CD14-positive monocyte (primary cell): ENCODE results near the gene DTNB. TPM values are rescaled to one million over a fixed set of nuclear protein-coding genes. Genes with fewer than 3 reads are reported as not detected.

Experiments
- DNase-seq, 3 donors: peaks; one replicate each; pipeline ENCODE4 v3.0.0-alpha.2; 2011 to 2022
- H2AFZ ChIP-seq: 2 replicates; pipeline ENCODE4 v1.6.0; 2012; ENCODE audit warnings: mild to moderate bottlenecking, low read depth, low read length, inconsistent platforms; ENCODE audit not compliant: insufficient read depth, poor library complexity, severe bottlenecking
- H3K27ac ChIP-seq, 2 donors: 1 replicate in 1 of 2; 2 replicates in 1 of 2; pipeline ENCODE4 v1.5.1; 2012 to 2013; ENCODE audit warnings: low read length in 2 of 2, control low read depth in 1 of 2, inconsistent platforms in 1 of 2, low read depth in 1 of 2, mild to moderate bottlenecking in 1 of 2
- H3K27me3 ChIP-seq, 2 donors: one replicate each; pipeline versions ENCODE4 v1.6.0 to v1.6.1; 2011 to 2013; ENCODE audit warnings: low read length in 2 of 2; ENCODE audit not compliant: control insufficient read depth in 2 of 2, insufficient read depth in 2 of 2
- H3K36me3 ChIP-seq, 2 donors: replicated peaks in 1 of 2; 1 replicate in 1 of 2; 2 replicates in 1 of 2; pipeline versions ENCODE4 v1.5.1 to v1.6.1; 2012 to 2013; ENCODE audit warnings: low read length in 2 of 2, control low read depth in 1 of 2, inconsistent platforms in 1 of 2, mild to moderate bottlenecking in 1 of 2; ENCODE audit not compliant: insufficient read depth in 2 of 2, control insufficient read depth in 1 of 2
- H3K4me1 ChIP-seq, 2 donors: 1 replicate in 1 of 2; 2 replicates in 1 of 2; pipeline versions ENCODE4 v1.5.1 to v1.6.1; 2012 to 2013; ENCODE audit warnings: low read length in 2 of 2, control low read depth in 1 of 2, inconsistent platforms in 1 of 2, mild to moderate bottlenecking in 1 of 2, moderate library complexity in 1 of 2; ENCODE audit not compliant: insufficient read depth in 2 of 2, control insufficient read depth in 1 of 2
- H3K4me2 ChIP-seq: replicated peaks from 2 replicates; pipeline ENCODE3; 2012; ENCODE audit warnings: low read length, moderate library complexity, mild to moderate bottlenecking; ENCODE audit not compliant: poor library complexity, severe bottlenecking; ENCODE audit errors: extremely low read depth
- H3K4me3 ChIP-seq, 3 experiments: fragments of 200-600 bp in 1 of 3; sonication (generic) in 1 of 3; replicated peaks in 1 of 3; 1 replicate in 2 of 3; 2 replicates in 1 of 3; pipeline ENCODE4 v1.5.1; 2011 to 2013; ENCODE audit warnings: low read length in 3 of 3, mild to moderate bottlenecking in 3 of 3, control low read depth in 2 of 3, low read depth in 2 of 3, inconsistent platforms in 1 of 3, moderate library complexity in 1 of 3
- H3K79me2 ChIP-seq: 2 replicates; pipeline ENCODE4 v1.6.0; 2012; ENCODE audit warnings: mild to moderate bottlenecking, control low read depth, inconsistent platforms, low read length, moderate library complexity; ENCODE audit not compliant: insufficient read depth
- H3K9ac ChIP-seq: 2 replicates; pipeline ENCODE4 v1.6.0; 2017; ENCODE audit warnings: low read length, mild to moderate bottlenecking; ENCODE audit not compliant: insufficient read depth, poor library complexity, severe bottlenecking
- H3K9me3 ChIP-seq, 2 donors: replicated peaks in 1 of 2; 1 replicate in 1 of 2; 2 replicates in 1 of 2; pipeline versions ENCODE4 v1.5.1 to v1.6.1; 2012 to 2013; ENCODE audit warnings: low read length in 2 of 2, control low read depth in 1 of 2; ENCODE audit not compliant: control insufficient read depth in 1 of 2, insufficient read depth in 1 of 2
- H4K20me1 ChIP-seq: 2 replicates; pipeline ENCODE4 v1.6.0; 2012; ENCODE audit warnings: mild to moderate bottlenecking, low read length, control low read depth, moderate library complexity; ENCODE audit not compliant: insufficient read depth
- H3K27ac Mint-ChIP-seq, 7 donors: one replicate each; pipeline ENCODE4 v1.8.0; 2020; ENCODE audit warnings: mild to moderate bottlenecking in 7 of 7, mixed read lengths in 7 of 7, moderate library complexity in 6 of 7, inconsistent platforms in 2 of 7
- H3K27me3 Mint-ChIP-seq, 3 donors: one replicate each; pipeline ENCODE4 v1.8.0; 2021 to 2022; ENCODE audit warnings: low read depth in 3 of 3, mild to moderate bottlenecking in 3 of 3, mixed read lengths in 3 of 3, moderate library complexity in 3 of 3, inconsistent platforms in 1 of 3
- H3K36me3 Mint-ChIP-seq, 2 donors: one replicate each; pipeline ENCODE4 v1.8.0; 2020; ENCODE audit warnings: mixed read lengths in 2 of 2, inconsistent platforms in 1 of 2, mild to moderate bottlenecking in 1 of 2
- H3K4me1 Mint-ChIP-seq: one replicate; pipeline ENCODE4 v1.8.0; 2020; ENCODE audit warnings: mild to moderate bottlenecking, mixed read lengths
- H3K4me3 Mint-ChIP-seq, 2 donors: one replicate each; pipeline ENCODE4 v1.8.0; 2020; ENCODE audit warnings: mild to moderate bottlenecking in 2 of 2, mixed read lengths in 2 of 2, moderate library complexity in 1 of 2
- H3K9me3 Mint-ChIP-seq, 7 donors: one replicate each; pipeline ENCODE4 v1.8.0; 2020 to 2022; ENCODE audit warnings: mixed read lengths in 7 of 7, mild to moderate bottlenecking in 6 of 7, moderate library complexity in 6 of 7, inconsistent platforms in 2 of 7
- WGBS: methylation state at CpG from one replicate; pipeline ENCODE4 v1.1.5; 2013; ENCODE audit warnings: missing lambda C conversion rate; ENCODE audit not compliant: insufficient coverage; 5-methylcytosine and 5-hydroxymethylcytosine counted together
- intact Hi-C, 2 donors: fragments of 100-400 bp; cut with micrococcal nuclease; formaldehyde crosslinking; loops; one replicate each; pipeline versions ENCODE4 v1.15.0 to v1.15.1; 2023
- polyA plus RNA-seq, 3 donors: library from polyadenylated mRNA; depleted of rRNA in 1 of 3; unstranded in 2 of 3; stranded (reverse) in 1 of 3; fragments of 300-500 nt in 2 of 3; fragments of >200 nt in 1 of 3; fragmentation: Illumina TruSeq in 2 of 3; gene quantifications; 1 replicate in 2 of 3; 2 replicates in 1 of 3; pipeline ENCODE4 v1.2.3, GENCODE V29; 2012 to 2021
- TF ChIP-seq, protein P1 (sequence below): fragments of 200-600 bp; IDR thresholded peaks from one replicate; pipeline ENCODE4 v1.8.0; 2022; ENCODE audit warnings: antibody characterized with exemption, mild to moderate bottlenecking

Gene DTNB
- polyA plus RNA-seq, 3 donors, result 3.0 to 4.2 (median 3.3) TPM

DNA sequence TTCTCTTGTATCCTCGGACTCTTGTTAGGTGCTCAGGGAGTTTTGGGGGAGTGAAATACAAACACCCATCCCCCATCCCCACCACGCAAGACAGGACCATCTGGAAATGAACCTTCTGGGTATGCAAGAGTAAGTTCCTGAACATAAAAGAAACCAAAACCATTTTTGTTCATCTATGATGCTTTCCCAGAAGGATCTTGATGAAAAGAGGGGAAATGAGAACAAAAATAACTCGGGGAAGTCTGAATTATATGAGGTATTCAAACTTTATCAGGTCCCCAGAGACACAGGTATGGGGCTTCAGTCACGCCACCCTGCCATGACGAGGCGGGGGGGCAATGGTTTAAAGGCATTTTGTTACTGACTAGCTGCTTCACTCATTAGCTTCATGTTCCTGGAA, 263.0 kb downstream of the DTNB start:
- TF ChIP-seq, protein P1, sequence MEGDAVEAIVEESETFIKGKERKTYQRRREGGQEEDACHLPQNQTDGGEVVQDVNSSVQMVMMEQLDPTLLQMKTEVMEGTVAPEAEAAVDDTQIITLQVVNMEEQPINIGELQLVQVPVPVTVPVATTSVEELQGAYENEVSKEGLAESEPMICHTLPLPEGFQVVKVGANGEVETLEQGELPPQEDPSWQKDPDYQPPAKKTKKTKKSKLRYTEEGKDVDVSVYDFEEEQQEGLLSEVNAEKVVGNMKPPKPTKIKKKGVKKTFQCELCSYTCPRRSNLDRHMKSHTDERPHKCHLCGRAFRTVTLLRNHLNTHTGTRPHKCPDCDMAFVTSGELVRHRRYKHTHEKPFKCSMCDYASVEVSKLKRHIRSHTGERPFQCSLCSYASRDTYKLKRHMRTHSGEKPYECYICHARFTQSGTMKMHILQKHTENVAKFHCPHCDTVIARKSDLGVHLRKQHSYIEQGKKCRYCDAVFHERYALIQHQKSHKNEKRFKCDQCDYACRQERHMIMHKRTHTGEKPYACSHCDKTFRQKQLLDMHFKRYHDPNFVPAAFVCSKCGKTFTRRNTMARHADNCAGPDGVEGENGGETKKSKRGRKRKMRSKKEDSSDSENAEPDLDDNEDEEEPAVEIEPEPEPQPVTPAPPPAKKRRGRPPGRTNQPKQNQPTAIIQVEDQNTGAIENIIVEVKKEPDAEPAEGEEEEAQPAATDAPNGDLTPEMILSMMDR, result no peak
- H3K4me3 ChIP-seq, result no peak overlapping the region
- no peak overlapping the region for H3K27ac ChIP-seq
- Mint-ChIP-seq H3K4me3 (no peak overlapping the region), H3K4me1 (peaks cover 28% of the 10 kb centered on the region), H3K36me3 (no peaks in the 10 kb centered on the region), H3K27ac (no peak overlapping the region), H3K27me3 (peaks cover 0 to 2% (median under 1%) of the 10 kb centered on the region in 3 donors), H3K9me3 (peaks cover 0 to 4% (median 0%) of the 10 kb centered on the region in 7 donors)
- peaks cover 17 to 24% of the 10 kb centered on the region in 2 donors for H3K4me1 ChIP-seq
- no peak overlapping the region for H3K9ac ChIP-seq
- no peaks in the 10 kb centered on the region for H3K27me3 ChIP-seq
- 0% methylated on average over 1 of the region's 6 CpGs for WGBS
- intact Hi-C loops, result no loop called here
- no peaks in the 10 kb centered on the region for H3K36me3 ChIP-seq
- H4K20me1 ChIP-seq, result no peaks in the 10 kb centered on the region
- H3K9me3 ChIP-seq, result no peaks in the 10 kb centered on the region
- H3K4me2 ChIP-seq, result no peak overlapping the region
- no peak for DNase-seq
- H2AFZ ChIP-seq, result no peak overlapping the region
- H3K79me2 ChIP-seq, result no peaks in the 10 kb centered on the region

DNA sequence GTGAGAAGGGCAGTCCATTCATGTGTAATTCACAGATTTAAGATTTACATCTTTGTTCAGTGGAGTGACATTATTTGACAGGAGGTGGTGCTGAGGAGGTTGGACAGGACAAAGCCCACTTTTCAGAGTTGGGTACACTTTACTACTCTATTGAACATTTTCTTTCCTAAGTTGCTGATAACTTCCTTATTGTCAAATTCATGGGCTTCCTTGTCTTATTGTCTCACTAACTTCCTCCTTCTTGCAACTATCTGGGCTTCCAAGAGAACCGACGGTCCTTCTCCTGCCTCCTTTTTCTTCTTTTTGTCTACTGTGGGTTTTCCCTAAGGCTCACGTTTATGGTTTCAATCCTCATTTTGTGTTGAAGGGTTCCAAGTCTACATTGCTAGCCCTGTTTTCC, 263.9 kb downstream of the DTNB start:
- Histone ChIP-seq H3K27ac (no peak overlapping the region), H2AFZ (peak overlapping the region; percentile 36), H3K4me3 (no peak overlapping the region), H3K79me2 (no peaks in the 10 kb centered on the region), H3K4me1 (peaks cover 17 to 24% of the 10 kb centered on the region in 2 donors), H3K4me2 (peak overlapping the region; percentile 21), H3K9me3 (no peaks in the 10 kb centered on the region), H4K20me1 (no peaks in the 10 kb centered on the region), H3K27me3 (no peaks in the 10 kb centered on the region), H3K9ac (no peak overlapping the region), H3K36me3 (no peaks in the 10 kb centered on the region)
- no CpG with 5 or more reads among the region's 3 CpGs for WGBS
- TF ChIP-seq, protein P1, result no peak
- Mint-ChIP-seq H3K27me3 (peaks cover 0 to 2% (median 0%) of the 10 kb centered on the region in 3 donors), H3K4me1 (peaks cover 28% of the 10 kb centered on the region), H3K27ac (no peak overlapping the region), H3K9me3 (peaks cover 0 to 4% (median 0%) of the 10 kb centered on the region in 7 donors), H3K36me3 (no peaks in the 10 kb centered on the region), H3K4me3 (peak overlapping the region in 1 of 2 donors; percentile 43)
- DNase-seq, result peak in 2 of 3 donors; percentile 10 to 23
- intact Hi-C loops, result no loop called here
